Measurements from ENCODE around the gene WSCD2.

Gene WSCD2

GRCh38 chr12:108241986-108242703, 113.1 kb downstream of the WSCD2 start:
- ChIA-PET POLR2A (no interaction called here), CTCF (no interaction called here)
- no peak for DNase-seq (ENCODE audit: extremely low spot score)
- TF ChIP-seq CTCF (IDR thresholded peaks at IDR 0.05; ENCODE audit: control extremely low read depth, extremely low read depth, low read depth, missing control alignments): no peak

GRCh38 chr12:108247130-108247529, 118.0 kb downstream of the WSCD2 start:
- CTCF ChIA-PET: interaction anchor here (0.7 to 1.7 kb wide), 8 partner anchors 9 to 208 kb away, joined by 3 to 5 read pairs (median 4); no protein-coding TSS in a partner anchor

GRCh38 chr12:108248011-108248410, 118.9 kb downstream of the WSCD2 start:
- ChIA-PET POLR2A (no interaction called here), CTCF (interaction anchor here (0.7 kb wide), 1 partner anchor 45 kb away, joined by 3 read pairs; no protein-coding TSS in a partner anchor)
- no peak for TF ChIP-seq CTCF (IDR thresholded peaks at IDR 0.05; ENCODE audit: control extremely low read depth, extremely low read depth, low read depth, missing control alignments)

More at GRCh38 chr12:108247130-108247529, 118.0 kb downstream of the WSCD2 start:
- no peak for DNase-seq (ENCODE audit: extremely low spot score)
- POLR2A ChIA-PET: no interaction called here
- no peak for TF ChIP-seq CTCF (IDR thresholded peaks at IDR 0.05; ENCODE audit: control extremely low read depth, extremely low read depth, low read depth, missing control alignments)

GRCh38 chr12:108252523-108252922, 123.4 kb downstream of the WSCD2 start:
- no peak for TF ChIP-seq CTCF (IDR thresholded peaks at IDR 0.05; ENCODE audit: control extremely low read depth, extremely low read depth, low read depth, missing control alignments)
- CTCF ChIA-PET: interaction anchor here (1.7 kb wide), 1 partner anchor 205 kb away, joined by 4 read pairs; no protein-coding TSS in a partner anchor
- POLR2A ChIA-PET: no interaction called here
- no peak for DNase-seq (ENCODE audit: extremely low spot score)

More at GRCh38 chr12:108248011-108248410, 118.9 kb downstream of the WSCD2 start:
- no peak for DNase-seq (ENCODE audit: extremely low spot score)

DNA sequence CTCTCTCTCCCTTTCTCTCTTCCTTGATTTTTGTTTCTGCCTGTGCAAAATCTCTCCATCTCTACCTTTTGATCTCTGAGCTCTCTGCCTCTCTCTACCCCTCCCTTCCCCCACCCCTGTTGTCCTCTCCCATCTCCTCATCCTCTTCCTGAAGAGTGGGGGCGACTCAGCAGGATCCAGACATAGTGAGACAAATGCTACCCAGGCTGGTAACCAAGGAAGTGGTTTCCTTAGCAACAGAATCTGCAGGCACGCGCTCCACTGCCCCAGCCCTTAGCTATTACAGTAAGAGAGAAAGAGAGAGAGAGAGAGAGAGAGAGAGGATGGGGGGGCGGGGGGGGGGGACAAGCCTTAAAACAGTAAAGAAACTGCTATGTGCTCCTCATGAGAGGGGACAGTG, 124.5 kb downstream of the WSCD2 start:
- no peak for DNase-seq (ENCODE audit: extremely low spot score)
- TF ChIP-seq CTCF (IDR thresholded peaks at IDR 0.05; ENCODE audit: control extremely low read depth, extremely low read depth, low read depth, missing control alignments): no peak
- ChIA-PET POLR2A (no interaction called here), CTCF (no interaction called here)

DNA sequence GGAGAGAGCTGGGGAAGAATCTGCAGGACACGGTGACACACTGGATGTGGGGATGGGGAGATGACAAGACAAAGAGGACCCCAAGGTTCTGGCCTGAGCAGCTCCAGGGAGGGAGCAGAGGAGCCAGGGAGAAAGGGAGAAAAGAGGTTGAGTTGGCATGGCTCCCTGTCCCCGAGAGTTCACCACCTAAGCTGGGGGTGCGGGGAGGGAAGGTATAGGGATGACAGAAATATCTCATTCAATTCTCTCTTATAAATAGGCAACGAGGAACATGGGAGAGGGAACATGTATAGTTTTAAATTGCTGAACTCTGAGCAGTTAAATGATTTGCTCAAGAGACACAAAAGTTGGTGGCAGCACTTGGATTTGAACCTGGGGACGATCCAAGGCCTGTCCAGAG, 124.9 kb downstream of the WSCD2 start:
- ChIA-PET POLR2A (no interaction called here), CTCF (interaction anchor here (1.1 kb wide), 1 partner anchor 12 kb away, joined by 4 read pairs; no protein-coding TSS in a partner anchor)
- TF ChIP-seq CTCF (IDR thresholded peaks at IDR 0.05; ENCODE audit: control extremely low read depth, extremely low read depth, low read depth, missing control alignments): no peak
- no peak for DNase-seq (ENCODE audit: extremely low spot score)
